NCI-H1694 (cell line): ENCODE results near the gene FMNL2.
"Not testable (repeated sequence)": the region's sequence is repeated elsewhere in the genome, so short reads cannot be mapped to it uniquely, and the experiment has no call there.

Experiments used
- DNase-seq: peaks from one replicate; lab custom pipeline; 2025; lab: John Stamatoyannopoulos, UW

Gene FMNL2

GRCh38 chr2:152473151-152473857, 138.3 kb downstream of the FMNL2 start:
- no peak for DNase-seq

GRCh38 chr2:152474523-152474922, 139.5 kb downstream of the FMNL2 start:
- not testable (repeated sequence) for DNase-seq

GRCh38 chr2:152475982-152476381, 141.0 kb downstream of the FMNL2 start:
- DNase-seq = no peak

- DNase-seq = no peak
Measured at GRCh38 chr2:152477347-152478092, 142.5 kb downstream of the FMNL2 start.

GRCh38 chr2:152479282-152479681, 144.3 kb downstream of the FMNL2 start:
- DNase-seq = no peak

GRCh38 chr2:152480821-152481399, 145.9 kb downstream of the FMNL2 start:
- DNase-seq = no peak

- DNase-seq = no peak
Measured at GRCh38 chr2:152481881-152482583, 147.1 kb downstream of the FMNL2 start.

- no peak for DNase-seq
Measured at GRCh38 chr2:152483276-152484063, 148.5 kb downstream of the FMNL2 start.

- no peak for DNase-seq
Measured at GRCh38 chr2:152485954-152486736, 151.2 kb downstream of the FMNL2 start.

- no peak for DNase-seq
Measured at GRCh38 chr2:152486737-152487400, 151.9 kb downstream of the FMNL2 start.

- no peak for DNase-seq
Measured at GRCh38 chr2:152488075-152488474, 153.1 kb downstream of the FMNL2 start.

- no peak for DNase-seq
Measured at GRCh38 chr2:152489364-152489763, 154.4 kb downstream of the FMNL2 start.

GRCh38 chr2:152490686-152491455, 155.9 kb downstream of the FMNL2 start:
- DNase-seq = no peak

- no peak for DNase-seq
Measured at GRCh38 chr2:152492131-152492530, 157.2 kb downstream of the FMNL2 start.

- no peak for DNase-seq
Measured at GRCh38 chr2:152492911-152493310, 157.9 kb downstream of the FMNL2 start.

- no peak for DNase-seq
Measured at GRCh38 chr2:152493417-152493816, 158.4 kb downstream of the FMNL2 start.

GRCh38 chr2:152493945-152494528, 159.1 kb downstream of the FMNL2 start:
- no peak for DNase-seq

- no peak for DNase-seq
Measured at GRCh38 chr2:152496371-152496770, 161.4 kb downstream of the FMNL2 start.

- DNase-seq = no peak
Measured at GRCh38 chr2:152497481-152498052, 162.6 kb downstream of the FMNL2 start.
